Spleen (tissue), 11 donors: ENCODE data around the gene TMEM72. TPM values are rescaled to one million over a fixed set of nuclear protein-coding genes. Genes with fewer than 3 reads are reported as not detected.
A peak's percentile ranks its signal among the peaks of the same experiment; 100 is the strongest.

ENCODE experiments used
- DNase-seq: peaks from one replicate; pipeline ENCODE4 v3.0.0-alpha.2; 2020
- H3K27ac ChIP-seq, 8 donors: fragments of 200-600 bp; sonication (generic) in 7 of 8; 1 replicate in 4 of 8; 2 replicates in 4 of 8; pipeline versions ENCODE4 v1.5.0 to v1.8.0; 2016 to 2021; ENCODE audit warnings: inconsistent platforms in 4 of 8, mild to moderate bottlenecking in 4 of 8, moderate library complexity in 1 of 8
- H3K27me3 ChIP-seq, 7 donors: fragments of 200-600 bp; sonication (generic) in 6 of 7; replicated peaks in 1 of 7; 1 replicate in 4 of 7; 2 replicates in 3 of 7; pipeline versions ENCODE4 v1.5.0 to v1.8.0; 2016 to 2021; ENCODE audit warnings: inconsistent platforms in 3 of 7, mild to moderate bottlenecking in 1 of 7
- H3K36me3 ChIP-seq, 6 donors: fragments of 200-600 bp; sonication (generic) in 5 of 6; 1 replicate in 4 of 6; 2 replicates in 2 of 6; pipeline versions ENCODE4 v1.5.0 to v1.8.0; 2016 to 2021; ENCODE audit warnings: inconsistent platforms in 2 of 6
- H3K4me1 ChIP-seq, 6 donors: fragments of 200-600 bp; sonication (generic) in 5 of 6; 1 replicate in 3 of 6; 2 replicates in 3 of 6; pipeline versions ENCODE4 v1.5.0 to v1.8.0; 2016 to 2021; ENCODE audit warnings: inconsistent platforms in 3 of 6
- H3K4me3 ChIP-seq, 8 donors: fragments of 200-600 bp; sonication (generic) in 7 of 8; 1 replicate in 4 of 8; 2 replicates in 4 of 8; pipeline versions ENCODE4 v1.5.0 to v1.8.0; 2016 to 2021; ENCODE audit warnings: inconsistent platforms in 4 of 8, mild to moderate bottlenecking in 4 of 8, moderate library complexity in 2 of 8
- H3K9me3 ChIP-seq, 8 donors: fragments of 200-600 bp; sonication (generic) in 7 of 8; 1 replicate in 4 of 8; 2 replicates in 4 of 8; pipeline versions ENCODE4 v1.5.0 to v1.8.0; 2016 to 2021; ENCODE audit warnings: inconsistent platforms in 4 of 8
- CTCF ChIP-seq, 11 experiments: fragments of 200-600 bp in 7 of 11; fragments of 450-650 bp in 4 of 11; sonication (generic) in 4 of 11; IDR thresholded peaks in 8 of 11; conservative IDR thresholded peaks in 3 of 11; 1 replicate in 7 of 11; 2 replicates in 4 of 11; pipeline versions ENCODE4 v1.4.0 to v1.8.0; 2016 to 2021; ENCODE audit warnings: antibody characterized with exemption in 11 of 11, inconsistent platforms in 4 of 11, mild to moderate bottlenecking in 1 of 11
- POLR2A ChIP-seq, 3 donors: fragments of 450-650 bp; IDR thresholded peaks; one replicate each; pipeline ENCODE4 v1.5.1; 2017; ENCODE audit warnings: antibody characterized with exemption in 3 of 3, mild to moderate bottlenecking in 1 of 3
- POLR2AphosphoS5 ChIP-seq, 3 donors: sonication (generic); formaldehyde crosslinking; IDR thresholded peaks; one replicate each; pipeline ENCODE4 v1.5.1; 2017; ENCODE audit warnings: antibody characterized with exemption in 3 of 3
- WGBS, 5 donors: extraction: QIAGEN DNeasy Blood & Tissue Kit in 3 of 5; methylation state at CpG; one replicate each; pipeline versions ENCODE4 v1.1.5 to v1.1.7; 2013 to 2018; 5-methylcytosine and 5-hydroxymethylcytosine counted together
- intact Hi-C: fragments of 100-400 bp; cut with DNase I; formaldehyde crosslinking; loops from one replicate; pipeline ENCODE4 v1.15.0; 2023; ENCODE audit warnings: low total_unique reads
- polyA plus RNA-seq, 3 donors: library from polyadenylated mRNA; stranded (reverse); fragments of 200-250 nt; gene quantifications; one replicate each; pipeline ENCODE4 v1.2.1, GENCODE V29; 2013
- total RNA-seq, 7 donors: library from RNA; depleted of rRNA in 3 of 7; stranded (reverse); fragments of >200 nt in 3 of 7; fragmentation: NEBNext Ultra II Directional in 4 of 7; extraction: Animal tissue kit (Norgen Biotek cat#: 25700) in 4 of 7; gene quantifications; one replicate each; pipeline versions ENCODE4 v1.1.0 to v1.2.1, GENCODE V29; 2016 to 2021
- donor health status: healthy with polysubstance abuse.
- donor health status: DM: no; HTN: no; CAD: no; lungs with moderate emphysema.
- donor health status: DM: no; HTN: no; CAD: no.
- donor health status: Bipolar disorder and iron deficiency.
- donor health status: healthy.
- donor health status: DM: no; HTN: no; CAD: no.
- donor health status: DM: yes; HTN: yes; CAD: no.

The TMEM72 gene
- total and polyA plus RNA-seq, 10 donors: 0.04 TPM; not detected in 9

GRCh38 chr10:44954962-44955361, 43.8 kb downstream of the TMEM72 start:
- no peak overlapping the region for H3K4me3 ChIP-seq
- H3K27me3 ChIP-seq: no peaks in the 10 kb centered on the region
- intact Hi-C loops: no loop called here
- no peak for DNase-seq
- H3K36me3 ChIP-seq: peaks cover 0 to 32% (median 3%) of the 10 kb centered on the region in 6 donors
- peaks cover 0 to 4% (median 0%) of the 10 kb centered on the region in 8 donors for H3K9me3 ChIP-seq
- peaks cover 12 to 41% (median 19%) of the 10 kb centered on the region in 6 donors for H3K4me1 ChIP-seq
- H3K27ac ChIP-seq: no peak overlapping the region
- TF ChIP-seq CTCF (IDR thresholded peaks at IDR 0.05 in 8 of 11, conservative IDR thresholded peaks at IDR 0.05 in 3 of 11): no peak
- TF ChIP-seq POLR2AphosphoS5 (IDR thresholded peaks at IDR 0.05): no peak
- no peak for TF ChIP-seq POLR2A (IDR thresholded peaks at IDR 0.05)

GRCh38 chr10:44955413-44956070, 44.4 kb downstream of the TMEM72 start:
- 86 to 96% (median 93%) methylated on average over 8 of the region's 8 CpGs for WGBS, 5 donors
- intact Hi-C loops: no loop called here
- peaks cover 14 to 41% (median 22%) of the 10 kb centered on the region in 6 donors for H3K4me1 ChIP-seq
- peaks cover 0 to 32% (median 3%) of the 10 kb centered on the region in 6 donors for H3K36me3 ChIP-seq
- no peaks in the 10 kb centered on the region for H3K27me3 ChIP-seq
- DNase-seq: peak; percentile 48
- no peak overlapping the region for H3K4me3 ChIP-seq
- H3K27ac ChIP-seq: no peak overlapping the region
- peaks cover 0 to 4% (median 0%) of the 10 kb centered on the region in 8 donors for H3K9me3 ChIP-seq
- TF ChIP-seq POLR2AphosphoS5 (IDR thresholded peaks at IDR 0.05) (no peak), POLR2A (IDR thresholded peaks at IDR 0.05) (no peak), CTCF (IDR thresholded peaks at IDR 0.05 in 8 of 11, conservative IDR thresholded peaks at IDR 0.05 in 3 of 11) (no peak)

- Histone ChIP-seq H3K4me1 (peaks cover 17 to 45% (median 26%) of the 10 kb centered on the region in 6 donors), H3K9me3 (peaks cover 0 to 4% (median 0%) of the 10 kb centered on the region in 8 donors), H3K36me3 (peaks cover 0 to 32% (median 3%) of the 10 kb centered on the region in 6 donors), H3K27ac (no peak overlapping the region), H3K4me3 (no peak overlapping the region), H3K27me3 (no peaks in the 10 kb centered on the region)
- TF ChIP-seq POLR2A (IDR thresholded peaks at IDR 0.05) (no peak), CTCF (IDR thresholded peaks at IDR 0.05 in 8 of 11, conservative IDR thresholded peaks at IDR 0.05 in 3 of 11) (no peak), POLR2AphosphoS5 (IDR thresholded peaks at IDR 0.05) (no peak)
- intact Hi-C loops: no loop called here
- peak; percentile 15 for DNase-seq
- WGBS, 5 donors: 88 to 97% (median 94%) methylated on average over 4 of the region's 4 CpGs
These were observed 45.1 kb downstream of the TMEM72 start for GRCh38 chr10:44956226-44956625.
